ENCODE results near the gene BNIP1.

Gene BNIP1

GRCh38 chr5:173163219-173163618 is 18.9 kb downstream of the BNIP1 start:
- no peak for FAIRE-seq

GRCh38 chr5:173165177-173166016 is 21.1 kb downstream of the BNIP1 start:
- DNase-seq (ENCODE audit: insufficient read length, low spot score) (no peak), FAIRE-seq (no peak)

More at GRCh38 chr5:173163219-173163618, 18.9 kb downstream of the BNIP1 start:
- no peak for DNase-seq (ENCODE audit: insufficient read length, low spot score)

GRCh38 chr5:173172166-173172565 is 27.8 kb downstream of the BNIP1 start:
- no peak for DNase-seq (ENCODE audit: insufficient read length, low spot score)
- FAIRE-seq = no peak

GRCh38 chr5:173175523-173175922 is 31.2 kb downstream of the BNIP1 start:
- no peak for DNase-seq (ENCODE audit: insufficient read length, low spot score)
- no peak for FAIRE-seq

- DNase-seq (ENCODE audit: insufficient read length, low spot score) (no peak), FAIRE-seq (no peak)
Observed at GRCh38 chr5:173178369-173178910, 34.1 kb downstream of the BNIP1 start.

- FAIRE-seq = no peak
Observed at GRCh38 chr5:173180331-173180730, 36.0 kb downstream of the BNIP1 start.

GRCh38 chr5:173187054-173187743 is 42.9 kb downstream of the BNIP1 start:
- FAIRE-seq = no peak
- no peak for DNase-seq (ENCODE audit: insufficient read length, low spot score)

More at GRCh38 chr5:173180331-173180730, 36.0 kb downstream of the BNIP1 start:
- DNase-seq (ENCODE audit: insufficient read length, low spot score) = no peak

- no peak for DNase-seq (ENCODE audit: insufficient read length, low spot score)
- no peak for FAIRE-seq
Observed at GRCh38 chr5:173188280-173188679, 43.9 kb downstream of the BNIP1 start.

- FAIRE-seq (no peak), DNase-seq (ENCODE audit: insufficient read length, low spot score) (no peak)
Observed at GRCh38 chr5:173191015-173191414, 46.7 kb downstream of the BNIP1 start.

GRCh38 chr5:173191561-173191960 is 47.2 kb downstream of the BNIP1 start:
- no peak for DNase-seq (ENCODE audit: insufficient read length, low spot score)
- no peak for FAIRE-seq

- DNase-seq (ENCODE audit: insufficient read length, low spot score) (no peak), FAIRE-seq (no peak)
Observed at GRCh38 chr5:173192561-173192960, 48.2 kb downstream of the BNIP1 start.

GRCh38 chr5:173196133-173196952 is 52.0 kb downstream of the BNIP1 start:
- DNase-seq (ENCODE audit: insufficient read length, low spot score) = no peak
- no peak for FAIRE-seq

GRCh38 chr5:173197375-173197891 is 53.1 kb downstream of the BNIP1 start:
- no peak for FAIRE-seq
- DNase-seq (ENCODE audit: insufficient read length, low spot score) = no peak

- FAIRE-seq = no peak
- no peak for DNase-seq (ENCODE audit: insufficient read length, low spot score)
Observed at GRCh38 chr5:173198049-173198448, 53.7 kb downstream of the BNIP1 start.

- no peak for FAIRE-seq
- no peak for DNase-seq (ENCODE audit: insufficient read length, low spot score)
Observed at GRCh38 chr5:173200356-173200755, 56.0 kb downstream of the BNIP1 start.

- DNase-seq (ENCODE audit: insufficient read length, low spot score) (peak; percentile 83), FAIRE-seq (peak; percentile 26)
Observed at GRCh38 chr5:173201636-173202265, 57.4 kb downstream of the BNIP1 start.

- no peak for DNase-seq (ENCODE audit: insufficient read length, low spot score)
- no peak for FAIRE-seq
Observed at GRCh38 chr5:173202266-173202875, 58.0 kb downstream of the BNIP1 start.

- FAIRE-seq (no peak), DNase-seq (ENCODE audit: insufficient read length, low spot score) (no peak)
Observed at GRCh38 chr5:173204185-173204979, 60.1 kb downstream of the BNIP1 start.

- no peak for DNase-seq (ENCODE audit: insufficient read length, low spot score)
- FAIRE-seq = no peak
Observed at GRCh38 chr5:173205916-173206315, 61.6 kb downstream of the BNIP1 start.

All from HTR-8/SVneo (cell line).